Measurements from ENCODE around the gene ATAD2B.

The ATAD2B gene

DNA sequence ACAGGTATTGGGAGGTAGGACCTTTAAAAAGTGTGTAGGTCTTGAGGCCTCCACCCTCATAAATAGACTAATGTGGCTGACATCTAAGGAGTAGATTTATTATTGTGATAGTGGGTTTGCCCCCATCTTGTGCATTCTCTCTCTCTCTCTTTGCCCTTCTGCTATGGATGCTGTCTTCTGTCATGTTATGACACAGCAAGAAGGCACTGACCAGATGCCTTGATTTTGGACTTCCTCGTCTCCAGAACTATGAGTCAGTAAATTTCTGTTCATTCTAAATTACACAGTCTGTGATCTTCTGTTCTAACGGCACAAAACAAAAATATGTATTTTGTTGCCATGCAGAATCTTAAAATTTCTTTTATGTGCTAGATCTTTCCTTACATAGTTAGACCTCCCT lies 66.9 kb downstream of the ATAD2B start:
- DNase-seq (ENCODE audit: low spot score) = no peak
- TF ChIP-seq, protein P1, sequence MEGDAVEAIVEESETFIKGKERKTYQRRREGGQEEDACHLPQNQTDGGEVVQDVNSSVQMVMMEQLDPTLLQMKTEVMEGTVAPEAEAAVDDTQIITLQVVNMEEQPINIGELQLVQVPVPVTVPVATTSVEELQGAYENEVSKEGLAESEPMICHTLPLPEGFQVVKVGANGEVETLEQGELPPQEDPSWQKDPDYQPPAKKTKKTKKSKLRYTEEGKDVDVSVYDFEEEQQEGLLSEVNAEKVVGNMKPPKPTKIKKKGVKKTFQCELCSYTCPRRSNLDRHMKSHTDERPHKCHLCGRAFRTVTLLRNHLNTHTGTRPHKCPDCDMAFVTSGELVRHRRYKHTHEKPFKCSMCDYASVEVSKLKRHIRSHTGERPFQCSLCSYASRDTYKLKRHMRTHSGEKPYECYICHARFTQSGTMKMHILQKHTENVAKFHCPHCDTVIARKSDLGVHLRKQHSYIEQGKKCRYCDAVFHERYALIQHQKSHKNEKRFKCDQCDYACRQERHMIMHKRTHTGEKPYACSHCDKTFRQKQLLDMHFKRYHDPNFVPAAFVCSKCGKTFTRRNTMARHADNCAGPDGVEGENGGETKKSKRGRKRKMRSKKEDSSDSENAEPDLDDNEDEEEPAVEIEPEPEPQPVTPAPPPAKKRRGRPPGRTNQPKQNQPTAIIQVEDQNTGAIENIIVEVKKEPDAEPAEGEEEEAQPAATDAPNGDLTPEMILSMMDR (IDR thresholded peaks at IDR 0.05; ENCODE audit: extremely low read depth, insufficient read depth, missing control alignments) = no peak
- in situ Hi-C loops (cut with MboI; ENCODE audit: low pct_unique_long_range_greater_than_20kb, low sequenced_read_pairs, unreplicated experiment) = no loop called here

DNA sequence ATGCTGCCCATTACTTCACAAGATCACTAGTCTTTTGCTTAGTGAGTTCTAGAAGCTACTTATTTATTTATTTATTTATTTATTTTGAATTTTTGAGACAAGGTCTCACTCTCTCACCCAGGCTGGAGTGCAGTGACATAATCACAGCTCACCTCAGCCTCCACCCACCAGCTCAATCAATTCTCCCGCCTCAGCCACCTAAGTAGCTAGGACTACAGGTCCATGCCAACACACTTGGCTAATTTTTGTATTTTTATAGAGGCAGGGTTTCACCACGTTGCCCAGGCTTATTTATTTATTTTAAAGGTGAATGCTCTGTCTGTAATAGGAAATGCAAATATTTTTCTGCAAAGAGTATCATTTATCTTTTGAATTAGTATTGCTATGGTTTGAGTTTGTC lies 67.7 kb downstream of the ATAD2B start:
- DNase-seq (ENCODE audit: low spot score) = no peak
- in situ Hi-C loops (cut with MboI; ENCODE audit: low pct_unique_long_range_greater_than_20kb, low sequenced_read_pairs, unreplicated experiment) = no loop called here
- TF ChIP-seq, protein P1 (IDR thresholded peaks at IDR 0.05; ENCODE audit: extremely low read depth, insufficient read depth, missing control alignments) = no peak

DNA sequence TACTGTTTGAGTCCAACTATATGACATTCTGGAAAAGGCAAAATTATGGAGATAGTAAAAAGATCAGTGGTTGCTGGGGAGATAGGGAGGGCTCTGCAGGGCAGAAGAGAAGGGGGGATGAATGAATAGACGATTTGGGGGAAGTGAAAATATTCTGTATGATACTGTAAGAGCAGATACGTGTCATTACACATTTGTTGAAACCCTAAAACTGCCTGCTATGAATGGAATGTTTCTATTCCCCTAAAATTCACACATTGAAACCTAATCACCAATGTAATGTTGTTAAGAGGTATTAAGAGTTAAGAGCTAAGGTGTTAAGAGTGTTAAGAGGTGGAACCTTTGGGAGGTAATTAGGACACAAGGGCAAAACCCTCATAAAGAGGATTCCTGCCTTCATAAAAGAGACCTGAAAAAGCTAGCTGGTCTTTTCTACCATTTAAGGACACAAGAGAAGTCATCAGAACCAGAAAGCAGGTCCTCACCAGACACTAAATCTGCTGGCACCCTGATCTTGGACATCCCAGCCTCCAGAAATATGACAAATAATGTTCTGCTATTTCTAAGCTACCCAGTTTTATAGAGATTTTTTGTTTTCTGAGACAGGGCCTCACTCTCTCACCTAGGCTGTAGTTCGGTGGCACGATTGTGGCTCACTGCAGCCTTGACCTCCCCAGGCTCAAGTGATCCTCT lies 76.2 kb downstream of the ATAD2B start:
- DNase-seq (ENCODE audit: low spot score) = peak; percentile 28
- in situ Hi-C loops (cut with MboI; ENCODE audit: low pct_unique_long_range_greater_than_20kb, low sequenced_read_pairs, unreplicated experiment) = no loop called here
- TF ChIP-seq, protein P1 (IDR thresholded peaks at IDR 0.05; ENCODE audit: extremely low read depth, insufficient read depth, missing control alignments) = no peak

DNA sequence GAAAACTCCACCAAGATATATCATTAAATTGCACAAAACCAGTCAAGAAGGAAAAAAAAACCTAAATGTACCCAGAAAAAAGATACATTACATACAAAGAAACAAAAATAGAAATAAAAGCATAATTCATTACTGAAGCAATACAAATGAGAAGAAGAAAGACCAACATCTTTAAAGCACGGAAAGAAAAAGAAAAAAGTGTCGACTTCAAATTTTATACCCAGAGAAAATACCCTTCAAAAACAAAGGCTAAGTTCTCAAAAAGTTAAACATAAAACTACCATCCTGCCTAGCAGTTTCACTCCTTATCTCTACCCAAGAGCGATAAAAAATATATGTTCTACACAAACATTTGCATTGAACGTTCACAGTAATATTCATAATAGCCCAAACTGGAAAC lies 82.0 kb downstream of the ATAD2B start:
- TF ChIP-seq, protein P1 (IDR thresholded peaks at IDR 0.05; ENCODE audit: extremely low read depth, insufficient read depth, missing control alignments) = no peak
- in situ Hi-C loops (cut with MboI; ENCODE audit: low pct_unique_long_range_greater_than_20kb, low sequenced_read_pairs, unreplicated experiment) = no loop called here
- DNase-seq (ENCODE audit: low spot score) = no peak

DNA sequence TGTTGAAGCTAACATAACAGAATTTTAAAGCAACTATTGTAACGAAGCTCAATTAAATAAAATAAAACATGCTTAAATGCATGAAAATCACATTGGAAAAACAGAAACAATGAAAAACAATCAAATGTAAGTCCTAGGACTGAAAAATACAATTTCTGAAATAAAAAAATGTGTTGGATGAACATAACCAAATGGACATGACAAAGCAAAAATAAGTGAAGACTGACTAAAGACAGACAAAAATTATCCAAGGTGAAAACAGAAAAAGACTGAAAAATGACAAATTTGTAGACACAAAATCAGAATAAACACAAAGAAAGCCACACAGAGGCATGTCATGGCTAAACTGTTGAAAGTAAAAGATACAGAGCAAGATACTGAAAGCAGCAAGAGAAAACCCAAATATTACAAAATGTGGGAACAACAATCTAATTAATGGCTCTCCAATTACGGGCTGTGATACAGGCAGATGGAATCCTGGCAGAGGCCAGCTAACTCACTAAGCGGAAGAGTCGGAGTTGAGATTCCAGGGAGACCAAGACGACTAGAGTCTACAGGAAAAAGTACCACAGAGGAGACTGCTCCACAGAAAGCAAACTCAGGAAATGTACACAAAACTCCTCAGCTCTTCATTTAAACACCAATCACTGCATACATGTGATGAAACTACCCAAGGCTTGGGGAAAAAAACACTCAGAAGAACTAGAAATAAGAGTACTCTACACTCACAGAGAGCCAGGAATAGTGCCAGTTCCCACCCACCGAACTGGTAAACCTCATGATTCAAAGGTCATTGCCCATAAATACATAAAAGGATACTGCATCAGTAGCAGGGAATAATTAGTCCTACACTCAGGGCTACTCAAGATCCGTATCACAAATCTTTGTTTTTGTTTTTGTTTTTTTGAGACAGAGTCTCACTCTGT lies 83.6 kb downstream of the ATAD2B start:
- TF ChIP-seq, protein P1 (IDR thresholded peaks at IDR 0.05; ENCODE audit: extremely low read depth, insufficient read depth, missing control alignments) = no peak
- in situ Hi-C loops (cut with MboI; ENCODE audit: low pct_unique_long_range_greater_than_20kb, low sequenced_read_pairs, unreplicated experiment) = no loop called here
- no peak for DNase-seq (ENCODE audit: low spot score)

DNA sequence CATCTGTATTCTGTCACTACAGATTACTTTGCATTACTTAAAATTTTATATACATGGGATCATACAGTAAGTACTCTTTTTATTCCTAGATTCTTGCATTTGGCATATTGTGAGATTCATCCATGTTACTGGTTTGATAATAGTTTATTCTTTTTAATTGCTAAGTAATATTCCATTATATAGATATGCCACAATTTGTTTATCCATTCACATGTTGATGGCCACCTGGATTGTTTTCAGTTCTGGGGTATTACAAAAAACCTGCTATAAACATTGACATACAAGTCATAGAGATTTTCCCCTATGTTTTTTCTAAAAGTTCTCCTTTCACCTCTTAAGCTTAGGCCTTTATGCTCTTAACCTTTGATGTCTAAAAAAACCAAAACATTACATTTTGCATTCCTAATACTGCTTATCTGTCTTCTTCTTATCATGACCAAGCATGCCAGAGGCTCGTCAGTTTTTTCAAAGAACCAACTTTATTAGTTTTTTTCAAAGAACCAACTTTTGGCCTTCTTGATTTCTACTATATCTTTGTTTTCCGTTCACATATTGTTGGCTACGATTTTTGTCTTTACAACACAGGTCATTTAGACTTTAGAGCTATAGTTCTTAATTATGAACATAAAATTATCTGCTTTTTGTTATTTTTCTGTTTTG lies 86.9 kb downstream of the ATAD2B start:
- TF ChIP-seq, protein P1 (IDR thresholded peaks at IDR 0.05; ENCODE audit: extremely low read depth, insufficient read depth, missing control alignments) = no peak
- DNase-seq (ENCODE audit: low spot score) = no peak
- in situ Hi-C loops (cut with MboI; ENCODE audit: low pct_unique_long_range_greater_than_20kb, low sequenced_read_pairs, unreplicated experiment) = no loop called here
